Kidney (tissue), 14 donors: ENCODE measurements around the gene ZCCHC14. TPM values are rescaled to one million over a fixed set of nuclear protein-coding genes. Genes with fewer than 3 reads are reported as not detected.
"Not testable (repeated sequence)": the region's sequence is repeated elsewhere in the genome, so short reads cannot be mapped to it uniquely, and the experiment has no call there.

ENCODE experiments used
- DNase-seq, 5 donors: peaks; one replicate each; pipeline ENCODE4 v3.0.0-alpha.2; 2013 to 2020
- FAIRE-seq: peaks from 2 replicates; lab custom pipeline; 2012; peaks lifted over from hg19 to GRCh38; lab: Jason Lieb, UNC
- H3K27ac ChIP-seq, 2 donors: one replicate each; pipeline ENCODE4 v1.7.0; 2013; ENCODE audit warnings: low read depth in 2 of 2, low read length in 2 of 2, inconsistent platforms in 1 of 2
- H3K27me3 ChIP-seq: one replicate; pipeline ENCODE4 v1.7.1; 2013; ENCODE audit warnings: low read length, inconsistent platforms; ENCODE audit not compliant: control insufficient read depth, insufficient read depth
- H3K36me3 ChIP-seq, 3 donors: one replicate each; pipeline versions ENCODE4 v1.7.0 to v1.7.1; 2013; ENCODE audit warnings: low read length in 3 of 3, control low read depth in 1 of 3, inconsistent platforms in 1 of 3; ENCODE audit not compliant: insufficient read depth in 3 of 3, control insufficient read depth in 2 of 3
- H3K4me1 ChIP-seq, 3 donors: one replicate each; pipeline versions ENCODE4 v1.7.0 to v1.7.1; 2013; ENCODE audit warnings: low read length in 3 of 3, inconsistent platforms in 1 of 3, low read depth in 1 of 3; ENCODE audit not compliant: control insufficient read depth in 2 of 3, insufficient read depth in 2 of 3
- H3K4me3 ChIP-seq, 3 donors: one replicate each; pipeline versions ENCODE4 v1.7.0 to v1.8.1; 2013; ENCODE audit warnings: low read length in 3 of 3, control low read depth in 1 of 3, inconsistent platforms in 1 of 3
- H3K9ac ChIP-seq, 3 donors: one replicate each; pipeline versions ENCODE4 v1.7.0 to v1.7.1; 2013; ENCODE audit warnings: low read length in 3 of 3, control low read depth in 1 of 3, inconsistent platforms in 1 of 3
- H3K9me3 ChIP-seq, 3 donors: one replicate each; pipeline versions ENCODE4 v1.7.0 to v1.7.1; 2013; ENCODE audit warnings: low read length in 3 of 3, control low read depth in 1 of 3, inconsistent platforms in 1 of 3; ENCODE audit not compliant: control insufficient read depth in 2 of 3, insufficient read depth in 1 of 3
- intact Hi-C: fragments of 100-400 bp; cut with DNase I; formaldehyde crosslinking; loops from one replicate; pipeline ENCODE4 v1.11.1; 2022
- polyA plus RNA-seq: library from polyadenylated mRNA; stranded (reverse); fragments of 350-450 nt; fragmentation: Illumina TruSeq; extraction: RNeasy Lipid Tissue Mini Kit (QIAGEN cat#74804); gene quantifications from one replicate; pipeline ENCODE4 v1.2.3, GENCODE V29; 2014; ENCODE audit warnings: low read depth, low replicate concordance; ENCODE audit not compliant: insufficient read depth
- total RNA-seq: library from RNA; stranded (reverse); fragmentation: NEBNext Ultra II Directional; extraction: Animal tissue kit (Norgen Biotek cat#: 25700); gene quantifications from one replicate; pipeline ENCODE4 v1.2.1, GENCODE V29; 2021
- TF ChIP-seq, protein P1 (sequence below): IDR thresholded peaks from 3 replicates; pipeline ENCODE4 v1.5.1; 2012; ENCODE audit warnings: mild to moderate bottlenecking, moderate library complexity, borderline replicate concordance; ENCODE audit not compliant: insufficient read depth; ENCODE audit errors: extremely low read depth
- donor health status: control.
- donor health status: control.
- donor health status: control.
- donor health status: control.
- donor health status: control.
- donor health status: DM: yes; HTN: yes; CAD: no.
- donor health status: Normal renal cell carcinoma (clear cell type).

The ZCCHC14 gene
- total and polyA plus RNA-seq, 2 donors from 2014 or later = 6.4 to 32.8 TPM

GRCh38 chr16:87389245-87389644 is 103.6 kb downstream of the ZCCHC14 start:
- no peaks in the 10 kb centered on the region for H3K9me3 ChIP-seq
- H3K4me3 ChIP-seq = no peak overlapping the region
- no peak overlapping the region for H3K9ac ChIP-seq
- FAIRE-seq (no peak), DNase-seq (peak in 1 of 5 donors; percentile 28)
- intact Hi-C loops = no loop called here
- H3K27ac ChIP-seq = peak overlapping the region; percentile 36 to 56
- TF ChIP-seq, protein P1, sequence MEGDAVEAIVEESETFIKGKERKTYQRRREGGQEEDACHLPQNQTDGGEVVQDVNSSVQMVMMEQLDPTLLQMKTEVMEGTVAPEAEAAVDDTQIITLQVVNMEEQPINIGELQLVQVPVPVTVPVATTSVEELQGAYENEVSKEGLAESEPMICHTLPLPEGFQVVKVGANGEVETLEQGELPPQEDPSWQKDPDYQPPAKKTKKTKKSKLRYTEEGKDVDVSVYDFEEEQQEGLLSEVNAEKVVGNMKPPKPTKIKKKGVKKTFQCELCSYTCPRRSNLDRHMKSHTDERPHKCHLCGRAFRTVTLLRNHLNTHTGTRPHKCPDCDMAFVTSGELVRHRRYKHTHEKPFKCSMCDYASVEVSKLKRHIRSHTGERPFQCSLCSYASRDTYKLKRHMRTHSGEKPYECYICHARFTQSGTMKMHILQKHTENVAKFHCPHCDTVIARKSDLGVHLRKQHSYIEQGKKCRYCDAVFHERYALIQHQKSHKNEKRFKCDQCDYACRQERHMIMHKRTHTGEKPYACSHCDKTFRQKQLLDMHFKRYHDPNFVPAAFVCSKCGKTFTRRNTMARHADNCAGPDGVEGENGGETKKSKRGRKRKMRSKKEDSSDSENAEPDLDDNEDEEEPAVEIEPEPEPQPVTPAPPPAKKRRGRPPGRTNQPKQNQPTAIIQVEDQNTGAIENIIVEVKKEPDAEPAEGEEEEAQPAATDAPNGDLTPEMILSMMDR = no peak
- no peaks in the 10 kb centered on the region for H3K27me3 ChIP-seq
- peaks cover 8 to 22% (median 17%) of the 10 kb centered on the region in 3 donors for H3K4me1 ChIP-seq
- H3K36me3 ChIP-seq = no peaks in the 10 kb centered on the region

- TF ChIP-seq, protein P1 = no peak
- DNase-seq = no peak
- H3K4me1 ChIP-seq = peaks cover 8 to 18% (median 13%) of the 10 kb centered on the region in 3 donors
- no peaks in the 10 kb centered on the region for H3K36me3 ChIP-seq
- FAIRE-seq = no peak
- peak overlapping the region in 1 of 3 donors; percentile 42 for H3K4me3 ChIP-seq
- intact Hi-C loops = no loop called here
- H3K9me3 ChIP-seq = no peaks in the 10 kb centered on the region
- H3K27me3 ChIP-seq = no peaks in the 10 kb centered on the region
- peak overlapping the region; percentile 73 to 95 for H3K27ac ChIP-seq
- H3K9ac ChIP-seq = peak overlapping the region in 1 of 3 donors; percentile 21
These were observed 104.0 kb downstream of the ZCCHC14 start for GRCh38 chr16:87388818-87389134.

- TF ChIP-seq, protein P1 = no peak
- H3K9ac ChIP-seq = peak overlapping the region in 2 of 3 donors; percentile 23 to 40
- DNase-seq = peak; percentile 95 to 99 (median 96)
- H3K36me3 ChIP-seq = no peaks in the 10 kb centered on the region
- H3K4me3 ChIP-seq = peak overlapping the region; percentile 32 to 51 (median 40)
- no peaks in the 10 kb centered on the region for H3K27me3 ChIP-seq
- peak; percentile 96 for FAIRE-seq
- intact Hi-C loops = no loop called here
- peaks cover 8 to 12% (median 10%) of the 10 kb centered on the region in 3 donors for H3K4me1 ChIP-seq
- no peaks in the 10 kb centered on the region for H3K9me3 ChIP-seq
- peak overlapping the region; percentile 73 to 95 for H3K27ac ChIP-seq
These were observed 104.6 kb downstream of the ZCCHC14 start for GRCh38 chr16:87387942-87388817.

- peak in 1 of 5 donors; percentile 71 for DNase-seq
- H3K27me3 ChIP-seq, intact Hi-C loops, FAIRE-seq, H3K9me3 ChIP-seq, H3K36me3 ChIP-seq: not testable (repeated sequence)
- H3K9ac ChIP-seq = peak overlapping the region in 1 of 3 donors; percentile 11
- H3K4me1 ChIP-seq = peaks cover 11 to 23% (median 16%) of the 10 kb centered on the region in 3 donors
- H3K27ac ChIP-seq = peak overlapping the region; percentile 93 to 94
- H3K4me3 ChIP-seq = peak overlapping the region in 2 of 3 donors; percentile 14 to 74
These were observed 108.0 kb downstream of the ZCCHC14 start for GRCh38 chr16:87384875-87385167.
